HFF-Myc (cell line): ENCODE measurements around the gene PAX5.

Experiments
- DNase-seq: peaks from one replicate; pipeline ENCODE4 v3.0.0-alpha.2; 2011; ENCODE audit warnings: low read depth; ENCODE audit errors: extremely low read depth
- H3K4me3 ChIP-seq: replicated peaks from 2 replicates; pipeline ENCODE4 v1.5.1; 2011; ENCODE audit warnings: low read depth, mild to moderate bottlenecking, control low read depth, low read length
- CTCF ChIP-seq: IDR thresholded peaks from 2 replicates; pipeline ENCODE4 v1.5.1; 2012; ENCODE audit warnings: mild to moderate bottlenecking, low read depth, low read length, control low read depth; ENCODE audit errors: missing control alignments

Gene PAX5

GRCh38 chr9:36847781-36848673 lies 186.0 kb downstream of the PAX5 start:
- TF ChIP-seq CTCF: no peak
- H3K4me3 ChIP-seq: no peak overlapping the region
- no peak for DNase-seq

GRCh38 chr9:36846621-36847020 lies 187.4 kb downstream of the PAX5 start:
- no peak overlapping the region for H3K4me3 ChIP-seq
- TF ChIP-seq CTCF: no peak
- DNase-seq: no peak

- no peak for TF ChIP-seq CTCF
- DNase-seq: no peak
- H3K4me3 ChIP-seq: no peak overlapping the region
Observed at GRCh38 chr9:36845844-36846243, 188.2 kb downstream of the PAX5 start.

GRCh38 chr9:36844961-36845360 lies 189.1 kb downstream of the PAX5 start:
- no peak for TF ChIP-seq CTCF

GRCh38 chr9:36843964-36844363 lies 190.1 kb downstream of the PAX5 start:
- no peak overlapping the region for H3K4me3 ChIP-seq
- no peak for TF ChIP-seq CTCF
- DNase-seq: no peak

More at GRCh38 chr9:36844961-36845360, 189.1 kb downstream of the PAX5 start:
- H3K4me3 ChIP-seq: no peak overlapping the region
- no peak for DNase-seq

GRCh38 chr9:36842560-36843530 lies 191.2 kb downstream of the PAX5 start:
- no peak for TF ChIP-seq CTCF
- no peak for DNase-seq

More at GRCh38 chr9:36842560-36843530, 191.2 kb downstream of the PAX5 start:
- H3K4me3 ChIP-seq: no peak overlapping the region
